Activated CD4-positive, alpha-beta T cell treated with anti-CD3 and anti-CD28 coated beads for 36 hours (primary cell): ENCODE measurements around the gene KIR3DL3. TPM values are rescaled to one million over a fixed set of nuclear protein-coding genes. Genes with fewer than 3 reads are reported as not detected.

ENCODE experiments used
- total RNA-seq, 2 experiments: library from RNA; stranded (reverse); gene quantifications; one replicate each; pipeline ENCODE4 v1.2.3, GENCODE V29; 2021

The KIR3DL3 gene
- total RNA-seq, 2 experiments from 2014 or later: not detected

Other genes with a start within 250 kb of the KIR3DL3 start
- gene LAIR2, start 221.6 kb upstream of the KIR3DL3 start, total RNA-seq: 1 to 10 TPM; 3.7 to 5.1 TPM
- not detected for gene LILRA2, start 150.7 kb upstream of the KIR3DL3 start, total RNA-seq
- not detected for gene LILRA1, start 130.8 kb upstream of the KIR3DL3 start, total RNA-seq
- gene LILRB1, start 94.0 kb upstream of the KIR3DL3 start, total RNA-seq: not detected
- gene LILRB4, start 61.5 kb upstream of the KIR3DL3 start, total RNA-seq: not detected
- gene KIR2DL3, start 14.1 kb downstream of the KIR3DL3 start, total RNA-seq: not detected
- not detected for gene KIR2DL1, start 45.4 kb downstream of the KIR3DL3 start, total RNA-seq
- not detected for gene KIR2DL4, start 79.2 kb downstream of the KIR3DL3 start, total RNA-seq
- not detected for gene KIR3DL1, start 92.0 kb downstream of the KIR3DL3 start, total RNA-seq
- gene KIR2DS4, start 108.2 kb downstream of the KIR3DL3 start, total RNA-seq: under 1 TPM; 0.11 to 0.14 TPM
- gene KIR3DL2, start 126.0 kb downstream of the KIR3DL3 start, total RNA-seq: 1 to 10 TPM; 1.3 to 1.4 TPM
- not detected for gene FCAR, start 149.8 kb downstream of the KIR3DL3 start, total RNA-seq
- gene NCR1, start 181.7 kb downstream of the KIR3DL3 start, total RNA-seq: not detected
- gene NLRP7, start 223.1 kb downstream of the KIR3DL3 start, total RNA-seq: not detected
- gene NLRP2, start 241.9 kb downstream of the KIR3DL3 start, total RNA-seq: 1 to 10 TPM; 7.1 to 8.8 TPM